ENCODE measurements around the gene LOXL1.

- TF ChIP-seq, protein P1, sequence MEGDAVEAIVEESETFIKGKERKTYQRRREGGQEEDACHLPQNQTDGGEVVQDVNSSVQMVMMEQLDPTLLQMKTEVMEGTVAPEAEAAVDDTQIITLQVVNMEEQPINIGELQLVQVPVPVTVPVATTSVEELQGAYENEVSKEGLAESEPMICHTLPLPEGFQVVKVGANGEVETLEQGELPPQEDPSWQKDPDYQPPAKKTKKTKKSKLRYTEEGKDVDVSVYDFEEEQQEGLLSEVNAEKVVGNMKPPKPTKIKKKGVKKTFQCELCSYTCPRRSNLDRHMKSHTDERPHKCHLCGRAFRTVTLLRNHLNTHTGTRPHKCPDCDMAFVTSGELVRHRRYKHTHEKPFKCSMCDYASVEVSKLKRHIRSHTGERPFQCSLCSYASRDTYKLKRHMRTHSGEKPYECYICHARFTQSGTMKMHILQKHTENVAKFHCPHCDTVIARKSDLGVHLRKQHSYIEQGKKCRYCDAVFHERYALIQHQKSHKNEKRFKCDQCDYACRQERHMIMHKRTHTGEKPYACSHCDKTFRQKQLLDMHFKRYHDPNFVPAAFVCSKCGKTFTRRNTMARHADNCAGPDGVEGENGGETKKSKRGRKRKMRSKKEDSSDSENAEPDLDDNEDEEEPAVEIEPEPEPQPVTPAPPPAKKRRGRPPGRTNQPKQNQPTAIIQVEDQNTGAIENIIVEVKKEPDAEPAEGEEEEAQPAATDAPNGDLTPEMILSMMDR (IDR thresholded peaks at IDR 0.05) = no peak
- no peak for TF ChIP-seq POLR2AphosphoS5 (IDR thresholded peaks at IDR 0.05; ENCODE audit: insufficient read depth in 1 of 2, low read depth in 1 of 2)
- no peak for TF ChIP-seq POLR2A (IDR thresholded peaks at IDR 0.05)
Measured at GRCh38 chr15:73957785-73958184, 31.5 kb downstream of the LOXL1 start.

Data from vagina (tissue), 2 donors.